GM18526 (cell line): ENCODE measurements around the gene TREM1.

Source experiments
- POLR2A ChIP-seq: IDR thresholded peaks from 3 replicates; pipeline ENCODE4 v1.6.1; 2011; ENCODE audit not compliant: insufficient read length; ENCODE audit errors: extremely low read depth

TREM1 gene

GRCh38 chr6:41315943-41316620, 29.6 kb upstream of the TREM1 start:
- TF ChIP-seq POLR2A = no peak

DNA sequence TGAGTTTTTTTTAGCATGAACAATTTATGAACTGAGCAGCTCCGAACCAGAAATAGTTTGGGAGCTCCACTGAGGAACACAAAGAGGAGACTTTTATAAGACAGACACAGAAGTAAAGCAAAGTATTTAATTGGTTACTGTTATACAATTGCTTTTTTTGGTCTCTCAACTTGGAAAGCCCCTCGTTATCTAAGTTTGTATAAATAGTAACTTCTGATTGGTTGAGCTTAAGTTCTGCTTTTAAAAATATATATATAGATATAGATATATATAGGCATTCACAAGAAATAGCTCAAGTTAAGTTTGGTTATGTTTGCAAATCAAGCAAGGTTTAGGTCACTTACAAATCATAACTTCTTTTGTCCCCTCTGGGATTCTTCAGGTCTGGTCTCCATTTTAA, 28.7 kb upstream of the TREM1 start:
- TF ChIP-seq POLR2A = no peak

- no peak for TF ChIP-seq POLR2A
Measured at GRCh38 chr6:41306187-41306854, 19.8 kb upstream of the TREM1 start.

DNA sequence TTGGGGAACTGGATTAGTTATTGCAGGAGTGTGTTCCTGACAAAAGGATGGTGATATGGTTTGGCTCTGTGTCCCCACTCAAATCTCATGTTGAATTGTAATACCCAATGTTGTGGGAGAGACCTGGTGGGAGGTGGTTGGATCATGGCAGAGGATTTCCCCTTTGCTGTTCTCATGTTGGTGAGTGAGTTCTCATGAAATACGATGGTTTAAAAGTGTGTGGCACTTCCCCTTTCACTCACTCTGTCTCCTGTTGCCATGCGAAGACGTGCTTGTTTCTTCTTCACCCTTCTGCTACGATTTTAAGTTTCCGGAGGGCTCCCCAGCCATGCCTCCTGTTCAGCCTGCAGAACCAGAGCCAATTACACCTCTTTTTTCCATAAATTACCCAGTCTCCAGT, 16.2 kb upstream of the TREM1 start:
- no peak for TF ChIP-seq POLR2A

DNA sequence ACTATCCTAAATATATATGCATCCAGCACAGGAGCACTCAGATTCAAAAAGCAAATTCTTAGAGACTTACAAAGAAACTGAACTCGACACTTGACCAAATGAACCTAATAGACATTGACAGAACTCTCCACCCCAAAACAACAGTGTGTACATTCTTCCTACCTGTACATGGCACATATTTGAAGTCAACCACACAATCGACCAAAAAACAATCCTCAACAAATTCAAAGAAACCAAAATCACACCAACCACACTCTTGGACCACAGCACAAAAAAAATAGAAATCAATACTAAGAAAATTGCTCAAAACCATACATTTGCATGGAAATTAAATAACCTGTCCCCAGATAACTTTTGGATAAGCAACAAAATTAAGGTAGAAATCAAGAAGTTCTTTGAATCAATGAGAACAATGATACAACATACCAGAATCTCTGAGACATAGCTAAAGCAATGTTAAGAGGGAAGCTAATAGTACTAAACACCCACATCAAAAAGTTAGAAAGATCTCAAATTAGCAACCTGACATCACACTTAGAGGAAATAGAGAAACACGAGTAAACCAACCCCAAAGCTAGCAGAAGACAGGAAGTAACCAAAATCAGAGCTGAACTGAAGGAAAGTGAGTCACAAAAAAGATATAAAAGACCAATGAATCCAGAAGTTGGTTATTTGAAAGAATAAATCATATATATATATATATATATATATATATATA, 12.5 kb upstream of the TREM1 start:
- no peak for TF ChIP-seq POLR2A

DNA sequence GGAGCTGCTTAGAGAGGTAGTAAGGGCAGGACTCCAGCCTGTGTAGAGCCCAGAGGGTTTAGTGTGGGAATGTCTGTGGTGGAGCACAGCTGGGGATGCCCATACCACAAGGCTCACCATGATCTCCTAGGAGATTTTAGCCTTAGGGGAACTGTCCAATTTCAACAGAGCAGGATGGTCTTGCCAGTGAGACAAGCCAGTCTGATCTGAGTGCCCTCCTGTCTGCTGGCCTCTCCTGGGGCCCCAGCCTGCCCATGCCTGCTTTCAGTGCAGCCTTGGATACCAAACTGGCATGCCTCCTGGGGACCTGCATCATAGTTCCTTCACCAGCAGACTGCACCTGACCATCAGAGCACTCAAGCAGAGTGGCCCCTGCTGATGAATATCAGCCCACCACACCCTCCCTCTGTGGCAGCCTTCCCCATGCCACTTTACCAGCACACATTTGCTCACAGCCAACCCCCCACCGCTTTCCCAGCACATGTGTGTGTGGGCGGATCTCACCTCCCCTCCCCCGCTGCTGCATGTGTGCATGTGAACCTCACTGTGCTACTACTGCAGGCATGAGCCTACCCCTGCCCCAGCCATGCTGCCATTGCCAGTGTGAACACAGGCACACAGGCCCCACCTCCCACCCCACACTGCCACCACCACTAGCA, 7.9 kb upstream of the TREM1 start:
- TF ChIP-seq POLR2A = no peak

- no peak for TF ChIP-seq POLR2A
Measured at GRCh38 chr6:41291717-41292116, 5.2 kb upstream of the TREM1 start.

- TF ChIP-seq POLR2A = no peak
Measured at GRCh38 chr6:41289815-41290214, 3.3 kb upstream of the TREM1 start.

GRCh38 chr6:41288754-41289129, 2.3 kb upstream of the TREM1 start:
- TF ChIP-seq POLR2A = no peak

DNA sequence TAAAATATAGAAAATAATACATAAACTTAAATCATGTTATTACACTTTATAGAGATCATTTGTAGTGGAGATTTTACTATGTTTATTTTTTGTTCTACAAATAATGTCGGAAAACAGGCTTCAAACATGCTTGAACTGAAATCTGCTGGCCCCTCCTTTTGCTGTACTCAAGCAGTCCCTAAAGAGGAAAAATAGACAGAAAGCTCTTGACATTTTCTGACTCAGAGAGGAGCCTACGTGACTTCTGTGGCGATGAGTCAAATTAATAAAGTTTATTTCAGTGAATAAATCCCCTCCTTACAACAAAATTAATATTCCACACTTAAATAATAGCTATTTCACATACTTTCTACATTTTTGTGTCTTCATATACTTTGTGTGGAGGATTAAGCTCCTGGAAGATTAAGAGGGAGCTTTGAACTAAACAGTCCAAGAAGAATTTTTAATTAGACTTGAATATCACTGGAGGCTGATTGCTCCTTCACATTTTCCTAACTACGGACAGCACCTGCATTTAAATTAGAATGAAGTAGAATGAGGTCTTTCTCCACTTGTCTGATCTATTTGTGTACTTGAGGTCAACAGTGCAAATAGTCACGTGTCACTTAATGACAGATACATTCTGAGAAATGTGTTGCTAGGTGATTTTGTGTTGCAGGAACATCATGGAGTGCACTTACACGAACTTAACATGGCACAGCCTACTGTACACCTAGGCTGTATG, 1.7 kb upstream of the TREM1 start:
- TF ChIP-seq POLR2A = no peak

GRCh38 chr6:41284726-41285125, 1.8 kb downstream of the TREM1 start:
- no peak for TF ChIP-seq POLR2A

DNA sequence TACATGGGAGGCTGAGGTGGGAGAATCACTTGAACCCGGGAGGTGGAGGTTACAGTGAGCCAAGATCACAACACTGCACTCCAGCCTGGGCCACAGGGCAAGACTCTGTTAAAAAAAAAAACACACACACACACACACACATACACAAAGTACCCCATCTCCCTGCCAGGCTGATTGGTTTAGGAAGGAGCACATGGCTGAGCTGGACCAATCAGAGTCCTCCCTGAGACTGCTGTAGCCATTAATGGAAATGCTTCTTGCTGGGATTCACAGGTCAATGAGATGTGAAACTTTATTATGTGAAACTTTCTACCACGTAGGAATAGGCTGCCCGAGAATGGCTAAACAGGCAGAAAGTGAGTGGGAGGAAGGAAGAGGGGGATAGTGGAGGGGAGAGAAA, 2.9 kb downstream of the TREM1 start:
- TF ChIP-seq POLR2A = no peak

DNA sequence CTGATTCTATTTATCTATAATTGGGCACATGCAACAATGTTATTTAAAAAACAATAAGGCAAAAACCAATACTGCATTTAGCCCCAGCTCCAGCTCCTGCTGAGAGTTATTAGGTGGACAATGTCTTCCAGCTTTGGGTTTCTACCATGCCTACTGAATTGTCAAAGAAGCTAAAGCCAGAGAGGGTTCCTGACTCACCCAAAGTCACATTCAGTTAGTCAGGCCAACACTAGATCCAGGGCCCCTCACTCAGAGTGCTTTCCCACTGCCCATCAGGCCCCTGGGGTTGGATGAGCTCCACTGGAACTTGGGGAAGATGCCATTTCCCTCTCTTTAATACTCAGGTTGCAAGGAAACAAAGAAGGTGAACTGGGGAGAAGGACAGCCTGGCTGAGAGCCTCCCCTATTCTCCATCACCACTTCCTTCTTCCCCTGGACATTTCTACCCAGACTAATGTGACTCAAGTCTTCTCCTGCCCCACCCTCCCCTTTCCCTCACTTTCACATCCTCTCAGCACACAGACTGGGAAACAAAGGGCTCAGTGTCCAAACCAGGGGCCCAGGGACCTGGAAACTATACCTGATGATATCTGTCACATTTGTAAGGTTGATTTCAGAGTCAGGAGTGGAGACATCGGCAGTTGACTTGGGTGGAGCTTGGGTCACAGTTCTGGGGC, 6.0 kb downstream of the TREM1 start:
- TF ChIP-seq POLR2A = no peak

DNA sequence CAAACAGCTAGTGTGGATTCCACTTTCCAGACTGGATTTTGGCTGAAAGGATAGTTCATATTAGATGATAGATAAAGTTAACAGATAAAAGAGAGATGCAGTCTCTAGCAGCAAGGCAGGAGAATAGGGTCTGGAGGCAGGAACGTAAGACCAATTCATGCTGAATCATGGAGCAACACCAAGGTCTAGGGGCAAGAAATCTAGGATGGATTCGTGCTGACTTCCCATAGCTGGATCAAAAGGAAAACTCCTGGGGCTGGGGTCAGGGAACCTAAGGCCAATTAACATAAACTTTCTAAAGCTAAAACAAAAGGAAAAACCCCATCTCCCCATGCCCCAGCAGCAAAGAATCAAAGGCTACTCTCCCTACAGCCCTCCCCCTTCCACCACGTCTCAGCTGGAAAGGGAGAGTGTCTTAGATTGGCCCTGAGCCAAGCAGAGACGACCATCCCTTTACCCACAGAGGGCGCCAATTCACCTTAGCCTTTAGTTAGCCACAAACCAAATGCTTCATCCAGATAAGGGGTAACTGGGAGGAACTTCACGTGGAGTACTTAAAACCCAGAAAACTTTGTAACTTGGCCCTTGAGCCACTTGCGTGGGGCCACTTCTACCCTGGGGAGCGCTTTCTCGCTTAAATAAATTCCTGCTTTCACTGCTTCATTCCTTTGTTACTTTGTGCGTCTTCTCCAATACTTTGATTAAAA, 7.6 kb downstream of the TREM1 start:
- no peak for TF ChIP-seq POLR2A
